BJ (cell line): ENCODE data around the gene TAAR9. TPM values are rescaled to one million over a fixed set of nuclear protein-coding genes. Genes with fewer than 3 reads are reported as not detected.

Experiments used
- CTCF ChIA-PET: fragments of 350-600 bp; formaldehyde crosslinking; extraction: SDS; loops from one replicate; lab custom pipeline; 2021; ENCODE audit warnings: antibody characterized with exemption, inconsistent platforms; lab: Yijun Ruan, JAX
- POLR2A ChIA-PET: fragments of 300-600 bp; sonication (Branson Sonifier 250); formaldehyde crosslinking; extraction: SDS; loops from one replicate; lab custom pipeline; 2021; ENCODE audit warnings: antibody characterized with exemption; lab: Charles Lee
- DNase-seq: peaks from one replicate; pipeline ENCODE4 v3.0.0-alpha.2; 2011; ENCODE audit warnings: low read depth
- H3K27me3 ChIP-seq: 2 replicates; pipeline ENCODE4 v1.6.0; 2011; ENCODE audit warnings: low read length; ENCODE audit not compliant: control insufficient read depth, insufficient read depth
- H3K36me3 ChIP-seq: 2 replicates; pipeline ENCODE4 v1.5.1; 2011; ENCODE audit warnings: low read length; ENCODE audit not compliant: control insufficient read depth, insufficient read depth
- H3K4me3 ChIP-seq: 2 replicates; pipeline ENCODE4 v1.5.1; 2011; ENCODE audit warnings: low read depth, mild to moderate bottlenecking, control low read depth, low read length
- CTCF ChIP-seq: IDR thresholded peaks from 2 replicates; pipeline ENCODE4 v1.5.1; 2011; ENCODE audit warnings: low read depth, mild to moderate bottlenecking, control low read depth, inconsistent platforms, low read length, moderate library complexity; ENCODE audit not compliant: insufficient read depth
- polyA minus RNA-seq: library from RNA; depleted of rRNA, polyadenylated mRNA; stranded (reverse); fragments of >200 nt; gene quantifications from 2 replicates; pipeline ENCODE4 v1.2.3, GENCODE V29; 2011; rRNA and poly(A)+ RNA removed
- polyA plus RNA-seq: library from polyadenylated mRNA; depleted of rRNA; stranded (reverse); fragments of >200 nt; gene quantifications from 2 replicates; pipeline ENCODE4 v1.2.3, GENCODE V29; 2011; rRNA removed

Gene TAAR9
- polyA plus RNA-seq, result not detected in 2 replicates
- polyA minus RNA-seq, result not detected in 2 replicates

GRCh38 chr6:132537977-132538376, at the start of gene TAAR9:
Gene TAAR9, plus strand, starts transcription at chr6:132538277. Its CDS starts 13 bp downstream, at chr6:132538290.
- peaks cover 5% of the 10 kb centered on the region for H3K27me3 ChIP-seq
- CTCF ChIA-PET, result interaction anchor here (0.8 to 1.6 kb wide), 2 partner anchors 8 to 10 kb away, joined by 3 to 5 read pairs; no protein-coding TSS in a partner anchor
- POLR2A ChIA-PET, result no interaction called here
- no peak within 1 kb of the TSS for H3K4me3 ChIP-seq
- TF ChIP-seq CTCF, result no peak
- no peaks in the 10 kb centered on the region for H3K36me3 ChIP-seq
- DNase-seq, result no peak

- Histone ChIP-seq H3K36me3 (no peaks in the 10 kb centered on the region; the same call in 1 of the 2 replicates), H3K4me3 (no peak overlapping the region), H3K27me3 (no peaks in the 10 kb centered on the region)
- ChIA-PET CTCF (interaction anchor here (0.5 to 1.8 kb wide), 4 partner anchors 189 to 574 kb away, joined by 3 to 14 read pairs (median 4); no protein-coding TSS in a partner anchor), POLR2A (no interaction called here)
- no peak for TF ChIP-seq CTCF
- DNase-seq, result no peak
Observed at GRCh38 chr6:132489376-132489775, 48.7 kb upstream of the TAAR9 start.

GRCh38 chr6:132490024-132490423, 48.1 kb upstream of the TAAR9 start:
- Histone ChIP-seq H3K36me3 (no peaks in the 10 kb centered on the region; the same call in 1 of the 2 replicates), H3K27me3 (no peaks in the 10 kb centered on the region), H3K4me3 (no peak overlapping the region)
- CTCF ChIA-PET, result interaction anchor here (1.0 to 1.7 kb wide), 3 partner anchors 189 to 210 kb away, joined by 4 to 14 read pairs (median 13); no protein-coding TSS in a partner anchor
- DNase-seq, result peak; percentile 12
- POLR2A ChIA-PET, result interaction anchor here (0.6 kb wide), 1 partner anchor 1463 kb away, joined by 4 read pairs; the partner anchor contains the start of gene TBPL1
- TF ChIP-seq CTCF, result no peak

- no peak for TF ChIP-seq CTCF
- no peaks in the 10 kb centered on the region; the same call in 1 of the 2 replicates for H3K36me3 ChIP-seq
- ChIA-PET CTCF (interaction anchor here (1.4 to 1.7 kb wide), 2 partner anchors 190 to 211 kb away, joined by 13 to 14 read pairs; no protein-coding TSS in a partner anchor), POLR2A (interaction anchor here (0.6 kb wide), 1 partner anchor 1462 kb away, joined by 4 read pairs; the partner anchor contains the start of gene TBPL1)
- no peaks in the 10 kb centered on the region for H3K27me3 ChIP-seq
- H3K4me3 ChIP-seq, result no peak overlapping the region
- DNase-seq, result no peak
Observed at GRCh38 chr6:132490478-132491204, 47.4 kb upstream of the TAAR9 start.

- no peak for DNase-seq
- no peak for TF ChIP-seq CTCF
Observed at GRCh38 chr6:132491303-132491702, 46.8 kb upstream of the TAAR9 start.

More at GRCh38 chr6:132491303-132491702, 46.8 kb upstream of the TAAR9 start:
- Histone ChIP-seq H3K27me3 (no peaks in the 10 kb centered on the region), H3K36me3 (no peaks in the 10 kb centered on the region; the same call in 1 of the 2 replicates), H3K4me3 (no peak overlapping the region)
- ChIA-PET CTCF (no interaction called here), POLR2A (no interaction called here)
